ENCODE measurements around the gene COG7.

DNA sequence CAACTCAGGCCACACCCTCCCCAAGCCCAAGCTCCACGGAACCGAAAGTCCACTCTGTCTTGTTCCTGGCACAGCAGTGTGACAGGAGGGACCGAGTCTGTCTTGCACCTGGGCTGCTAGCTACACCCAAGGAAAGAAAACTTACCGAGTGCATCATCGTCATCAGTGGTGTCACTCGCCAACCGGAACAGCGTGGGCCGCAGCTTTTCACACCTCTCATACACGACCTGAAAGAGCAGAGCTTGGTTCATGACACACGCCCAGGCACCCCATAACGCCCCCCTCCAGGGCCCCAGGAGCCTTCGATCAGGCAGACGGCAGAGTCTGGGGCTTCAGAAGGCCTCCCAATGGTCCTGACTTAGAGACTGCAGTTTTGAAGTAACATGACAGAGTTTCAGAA is 29.8 kb upstream of the COG7 start:
- no peak for TF ChIP-seq SUZ12 (IDR thresholded peaks at IDR 0.05)
- no peak for TF ChIP-seq TARDBP (IDR thresholded peaks at IDR 0.05)
- no peak for TF ChIP-seq BHLHE40 (IDR thresholded peaks at IDR 0.05; ENCODE audit: borderline replicate concordance)
- TF ChIP-seq ELF4 (IDR thresholded peaks at IDR 0.05): no peak
- TF ChIP-seq, protein P1, sequence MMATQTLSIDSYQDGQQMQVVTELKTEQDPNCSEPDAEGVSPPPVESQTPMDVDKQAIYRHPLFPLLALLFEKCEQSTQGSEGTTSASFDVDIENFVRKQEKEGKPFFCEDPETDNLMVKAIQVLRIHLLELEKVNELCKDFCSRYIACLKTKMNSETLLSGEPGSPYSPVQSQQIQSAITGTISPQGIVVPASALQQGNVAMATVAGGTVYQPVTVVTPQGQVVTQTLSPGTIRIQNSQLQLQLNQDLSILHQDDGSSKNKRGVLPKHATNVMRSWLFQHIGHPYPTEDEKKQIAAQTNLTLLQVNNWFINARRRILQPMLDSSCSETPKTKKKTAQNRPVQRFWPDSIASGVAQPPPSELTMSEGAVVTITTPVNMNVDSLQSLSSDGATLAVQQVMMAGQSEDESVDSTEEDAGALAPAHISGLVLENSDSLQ (IDR thresholded peaks at IDR 0.05): no peak
- TF ChIP-seq L3MBTL2 (conservative IDR thresholded peaks at IDR 0.05): no peak
- no peak for TF ChIP-seq NFRKB (IDR thresholded peaks at IDR 0.05)
- no peak for TF ChIP-seq FOXA1 (IDR thresholded peaks at IDR 0.05)
- TF ChIP-seq SP1 (IDR thresholded peaks at IDR 0.05): no peak
- TF ChIP-seq FOXM1 (IDR thresholded peaks at IDR 0.05; ENCODE audit: borderline replicate concordance): no peak
